Omental fat pad (tissue), 4 donors: Measurements from ENCODE around the gene CALM1. TPM values are rescaled to one million over a fixed set of nuclear protein-coding genes. Genes with fewer than 3 reads are reported as not detected.

Source experiments
- ATAC-seq: fragments of 150-250 bp; one replicate; pipeline ENCODE4 v1.9.1; 2016; ENCODE audit warnings: mild to moderate bottlenecking, moderate library complexity; ENCODE audit not compliant: low FRiP score
- DNase-seq: peaks from one replicate; pipeline ENCODE4 v3.0.0-alpha.2; 2019; ENCODE audit warnings: low spot score
- total RNA-seq, 4 donors: library from RNA; depleted of rRNA; stranded (reverse); fragments of >200 nt; gene quantifications; one replicate each; pipeline ENCODE4 v1.1.0, GENCODE V29; 2016
- TF ChIP-seq, protein P1 (sequence below), 3 donors: fragments of 450-650 bp; IDR thresholded peaks; one replicate each; pipeline ENCODE4 v1.5.1; 2016 to 2017; ENCODE audit warnings: antibody characterized with exemption in 3 of 3, mild to moderate bottlenecking in 3 of 3, moderate library complexity in 2 of 3

The CALM1 gene
- total RNA-seq, 4 donors from 2014 or later, result 286 to 443 (median 356) TPM

DNA sequence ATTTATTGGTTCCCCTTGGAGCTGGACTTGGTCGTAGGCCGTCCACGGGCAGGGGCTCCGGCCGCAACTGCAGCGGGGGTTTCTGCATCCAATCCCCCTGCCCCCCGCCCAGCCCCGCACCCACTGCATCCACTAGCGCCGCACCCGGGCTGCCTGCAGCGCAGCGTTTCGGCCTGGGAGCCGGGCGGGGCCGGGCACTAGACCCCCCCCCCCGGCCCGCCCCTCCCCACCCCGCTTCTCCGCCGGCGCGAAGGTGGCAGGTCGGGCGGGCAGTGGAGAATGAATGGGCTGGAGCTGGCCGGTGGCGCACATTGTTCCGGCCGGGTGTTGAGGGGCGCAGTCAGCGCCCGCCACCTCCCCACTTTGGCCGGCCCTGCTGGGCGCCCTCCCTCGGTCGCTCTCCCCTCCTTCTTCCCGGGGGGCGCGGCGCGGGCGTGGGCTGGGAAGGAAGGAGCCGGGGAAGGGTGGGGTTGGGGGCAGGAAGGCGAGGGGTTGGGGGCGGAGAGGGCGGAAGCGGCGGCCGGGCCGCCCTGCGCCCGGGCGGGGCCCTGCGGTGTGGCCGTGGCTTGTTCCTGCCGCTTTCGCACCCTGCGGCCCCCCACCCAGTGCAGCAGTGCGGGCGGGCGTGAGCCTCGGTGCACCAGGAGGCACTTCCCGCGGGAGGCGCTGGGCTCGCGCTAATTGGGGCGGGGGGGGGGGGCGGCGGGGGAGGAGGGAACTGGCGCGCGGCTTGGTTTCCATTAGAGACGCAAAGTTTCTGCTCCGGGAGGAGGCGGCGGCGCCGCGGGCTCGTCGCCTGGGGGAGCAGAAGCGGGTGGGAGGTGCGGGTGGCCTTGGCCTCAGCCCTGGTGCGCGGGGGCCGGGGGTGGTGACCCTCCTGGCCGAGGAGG is 841 bp downstream of the CALM1 start:
- TF ChIP-seq, protein P1, sequence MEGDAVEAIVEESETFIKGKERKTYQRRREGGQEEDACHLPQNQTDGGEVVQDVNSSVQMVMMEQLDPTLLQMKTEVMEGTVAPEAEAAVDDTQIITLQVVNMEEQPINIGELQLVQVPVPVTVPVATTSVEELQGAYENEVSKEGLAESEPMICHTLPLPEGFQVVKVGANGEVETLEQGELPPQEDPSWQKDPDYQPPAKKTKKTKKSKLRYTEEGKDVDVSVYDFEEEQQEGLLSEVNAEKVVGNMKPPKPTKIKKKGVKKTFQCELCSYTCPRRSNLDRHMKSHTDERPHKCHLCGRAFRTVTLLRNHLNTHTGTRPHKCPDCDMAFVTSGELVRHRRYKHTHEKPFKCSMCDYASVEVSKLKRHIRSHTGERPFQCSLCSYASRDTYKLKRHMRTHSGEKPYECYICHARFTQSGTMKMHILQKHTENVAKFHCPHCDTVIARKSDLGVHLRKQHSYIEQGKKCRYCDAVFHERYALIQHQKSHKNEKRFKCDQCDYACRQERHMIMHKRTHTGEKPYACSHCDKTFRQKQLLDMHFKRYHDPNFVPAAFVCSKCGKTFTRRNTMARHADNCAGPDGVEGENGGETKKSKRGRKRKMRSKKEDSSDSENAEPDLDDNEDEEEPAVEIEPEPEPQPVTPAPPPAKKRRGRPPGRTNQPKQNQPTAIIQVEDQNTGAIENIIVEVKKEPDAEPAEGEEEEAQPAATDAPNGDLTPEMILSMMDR (IDR thresholded peaks at IDR 0.05), result no peak
- no peak for DNase-seq
- ATAC-seq, result peak; percentile 40

DNA sequence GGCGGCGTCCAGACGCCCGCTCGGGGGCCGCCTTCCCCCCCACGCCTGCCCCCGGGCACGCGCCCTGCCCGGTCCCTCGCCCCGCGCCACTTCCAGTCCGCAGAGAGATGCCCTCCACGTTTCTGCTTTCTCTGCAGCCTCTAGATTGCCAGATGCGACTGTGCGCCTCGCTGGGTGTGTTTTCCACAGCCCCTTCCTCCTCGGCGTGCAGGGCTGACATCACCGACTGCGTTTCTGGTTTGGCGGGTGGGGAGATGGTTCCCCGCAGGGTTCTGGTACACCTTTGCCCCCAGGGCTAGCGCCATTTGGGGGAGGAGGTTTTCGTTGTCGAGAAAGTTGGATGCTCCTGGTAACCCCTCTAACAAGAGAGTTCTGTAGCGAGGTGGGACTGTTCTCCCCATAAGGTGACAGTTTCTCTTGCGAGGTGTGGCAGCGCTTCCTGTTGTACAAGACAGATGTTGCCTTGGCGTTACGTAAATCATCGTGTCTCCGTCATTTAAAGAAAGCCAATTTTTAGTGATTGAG is 1.5 kb downstream of the CALM1 start:
- no peak for DNase-seq
- TF ChIP-seq, protein P1 (IDR thresholded peaks at IDR 0.05), result no peak
- ATAC-seq, result no peak

DNA sequence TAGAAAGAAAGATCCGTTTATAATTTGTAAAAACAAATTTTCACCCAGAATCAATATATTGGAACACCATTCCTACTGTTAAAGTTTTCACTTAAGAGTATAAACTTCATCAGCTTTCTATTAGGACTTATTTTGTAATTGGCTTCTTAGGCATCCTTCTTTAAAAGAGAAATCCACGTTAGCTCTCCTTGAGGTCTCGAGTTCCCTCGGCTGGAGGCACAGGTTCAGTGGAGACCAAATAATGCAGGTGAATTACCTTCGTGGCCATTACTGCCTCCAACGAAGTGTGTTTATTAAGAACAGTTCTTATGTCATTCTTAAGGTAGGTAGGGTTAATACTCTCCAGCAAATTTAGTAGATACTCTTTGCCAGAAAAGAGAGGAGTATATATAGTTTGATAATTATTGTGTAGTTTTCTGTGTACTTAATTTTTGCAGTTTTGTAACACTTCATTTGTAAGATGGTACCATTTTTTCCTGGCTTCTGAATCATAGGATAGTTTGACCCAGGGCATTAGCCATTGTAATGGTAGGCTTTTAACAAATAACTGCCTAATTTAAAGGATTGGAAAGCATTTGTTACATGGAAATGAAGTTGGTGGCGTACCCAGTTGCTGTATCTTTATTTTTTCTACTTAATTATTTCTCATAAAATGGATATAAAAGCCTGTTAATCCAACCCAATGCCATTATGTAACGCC is 2.2 kb downstream of the CALM1 start:
- DNase-seq (no peak), ATAC-seq (no peak)
- TF ChIP-seq, protein P1 (IDR thresholded peaks at IDR 0.05), result no peak

DNA sequence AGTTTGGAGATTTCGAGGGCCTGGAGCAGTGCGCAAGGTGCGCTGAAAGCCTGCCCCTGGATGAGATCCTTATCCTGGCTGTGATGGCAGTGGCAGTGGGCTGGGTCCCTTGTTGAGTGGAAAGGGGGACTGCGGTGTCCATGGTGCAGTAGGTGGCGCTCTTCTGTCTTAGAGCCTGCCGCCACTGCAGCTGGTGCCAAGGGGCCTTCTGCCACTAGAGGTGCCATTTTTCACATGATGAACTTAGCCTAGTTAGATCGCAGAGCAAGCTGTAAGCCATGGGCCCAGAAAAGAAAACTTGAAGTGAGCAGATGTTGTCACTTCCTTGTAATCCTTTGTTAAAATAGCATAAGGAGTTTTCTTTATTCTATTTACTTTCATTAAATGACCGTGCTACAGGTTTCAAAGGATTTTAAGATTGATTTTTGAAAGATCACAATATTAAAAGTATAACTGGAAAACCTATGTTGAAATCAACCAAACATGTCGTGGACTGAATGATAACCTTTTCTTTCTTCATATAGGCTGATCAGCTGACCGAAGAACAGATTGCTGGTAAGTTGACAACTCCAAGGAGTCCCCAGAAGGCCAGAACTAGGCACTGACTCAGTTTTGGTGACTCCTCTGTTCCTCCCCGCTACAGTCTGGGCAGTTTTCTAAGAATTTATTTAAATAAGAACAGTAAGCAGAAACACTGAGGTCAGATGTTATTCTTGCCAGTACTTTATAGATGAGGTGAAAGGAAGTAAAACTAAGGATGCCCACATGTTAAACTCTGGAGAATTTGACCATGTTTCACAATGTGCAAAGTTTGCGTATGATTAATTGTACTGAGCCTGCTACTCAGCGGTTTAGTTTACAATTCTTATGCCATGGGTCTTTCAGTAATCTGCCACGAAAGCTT is 3.0 kb downstream of the CALM1 start:
- TF ChIP-seq, protein P1 (IDR thresholded peaks at IDR 0.05), result peak in 2 of 3 donors; percentile 83 to 96
- peak; percentile 63 for ATAC-seq
- DNase-seq, result peak; percentile 56

DNA sequence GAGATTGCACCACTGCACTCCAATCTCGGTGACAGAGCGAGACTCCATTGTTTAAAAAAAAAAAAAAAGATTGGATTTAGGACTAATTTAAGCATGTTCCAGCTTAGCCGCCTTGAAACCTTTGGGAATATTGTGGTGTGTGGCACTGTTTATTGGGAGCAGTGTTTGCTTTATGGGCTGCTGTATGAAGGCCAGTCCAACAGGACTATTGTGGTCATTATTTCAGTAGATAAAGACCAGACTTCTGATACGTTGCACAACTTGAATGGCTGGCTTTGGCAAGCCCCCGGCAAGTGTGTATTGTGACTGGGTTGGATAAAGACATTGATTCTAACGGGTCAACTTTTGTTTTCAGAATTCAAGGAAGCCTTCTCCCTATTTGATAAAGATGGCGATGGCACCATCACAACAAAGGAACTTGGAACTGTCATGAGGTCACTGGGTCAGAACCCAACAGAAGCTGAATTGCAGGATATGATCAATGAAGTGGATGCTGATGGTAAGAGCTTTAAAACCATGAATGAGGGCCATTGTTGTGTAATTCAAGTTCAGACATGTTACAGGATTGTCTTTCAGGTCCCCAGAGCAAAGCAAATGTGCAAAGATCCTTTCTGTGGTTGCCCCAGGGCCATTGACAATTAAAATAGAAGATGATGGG is 4.2 kb downstream of the CALM1 start:
- no peak for ATAC-seq
- TF ChIP-seq, protein P1 (IDR thresholded peaks at IDR 0.05), result no peak
- no peak for DNase-seq

DNA sequence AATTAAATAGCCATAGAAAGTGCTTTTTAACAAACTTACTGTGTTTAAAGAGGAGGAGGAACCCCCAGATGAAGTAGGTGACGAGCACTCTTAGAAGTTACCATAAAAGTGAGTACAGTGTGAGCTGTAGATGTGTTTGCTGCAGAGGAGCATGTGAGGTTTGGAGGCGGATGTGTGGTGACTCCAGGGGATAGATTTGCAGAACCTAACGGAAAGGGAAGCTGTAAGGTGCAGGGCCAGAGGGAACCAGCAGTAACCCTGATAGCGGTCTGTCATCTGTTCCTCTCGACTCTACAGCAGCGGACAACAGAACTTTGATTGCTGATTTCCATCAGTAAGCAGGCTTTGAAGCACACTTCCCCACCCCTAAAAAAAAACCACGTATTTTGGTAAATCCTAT is 5.2 kb downstream of the CALM1 start:
- no peak for DNase-seq
- TF ChIP-seq, protein P1 (IDR thresholded peaks at IDR 0.05), result no peak
- no peak for ATAC-seq
